ENCODE measurements around the gene EGR4.

Gene EGR4

DNA sequence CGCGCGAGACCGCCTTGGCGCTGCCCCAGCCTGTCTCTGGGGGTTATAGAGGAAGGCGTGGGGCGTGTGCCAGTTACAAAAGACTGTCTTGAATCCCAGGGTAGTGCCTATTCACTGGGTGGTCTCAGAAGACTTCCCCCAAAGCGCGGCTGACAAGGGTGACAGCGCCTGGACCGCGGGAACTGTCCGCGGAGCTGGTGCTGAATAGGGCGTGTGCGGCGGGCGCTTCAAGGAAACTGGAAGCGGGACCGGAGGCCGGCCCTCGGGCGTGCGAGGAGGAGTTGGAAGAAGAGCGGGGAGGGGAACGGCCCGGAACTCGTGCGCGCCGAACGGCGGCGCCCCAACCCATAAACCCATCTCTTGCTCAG lies 2.3 kb downstream of the EGR4 start:
- no peak overlapping the region for H3K4me3 ChIP-seq (ENCODE audit: low read depth, low read length)
- no peak for TF ChIP-seq CTCF (IDR thresholded peaks at IDR 0.05; ENCODE audit: low read depth, low read length)

GRCh38 chr2:73290049-73290839 lies 3.1 kb downstream of the EGR4 start:
- TF ChIP-seq CTCF (IDR thresholded peaks at IDR 0.05; ENCODE audit: low read depth, low read length), result peak; percentile 55
- no peak overlapping the region for H3K4me3 ChIP-seq (ENCODE audit: low read depth, low read length)

- H3K4me3 ChIP-seq (ENCODE audit: low read depth, low read length), result no peak overlapping the region
- TF ChIP-seq CTCF (IDR thresholded peaks at IDR 0.05; ENCODE audit: low read depth, low read length), result no peak
These were observed 4.0 kb downstream of the EGR4 start for GRCh38 chr2:73289304-73289703.

GRCh38 chr2:73286134-73286655 lies 7.2 kb downstream of the EGR4 start:
- TF ChIP-seq CTCF (IDR thresholded peaks at IDR 0.05; ENCODE audit: low read depth, low read length), result no peak
- no peak overlapping the region for H3K4me3 ChIP-seq (ENCODE audit: low read depth, low read length)

- TF ChIP-seq CTCF (IDR thresholded peaks at IDR 0.05; ENCODE audit: low read depth, low read length), result no peak
- H3K4me3 ChIP-seq (ENCODE audit: low read depth, low read length), result no peak overlapping the region
These were observed 8.1 kb downstream of the EGR4 start for GRCh38 chr2:73285159-73285739.

- H3K4me3 ChIP-seq (ENCODE audit: low read depth, low read length), result peak within 1 kb of the TSS; percentile 63
- no peak for TF ChIP-seq CTCF (IDR thresholded peaks at IDR 0.05; ENCODE audit: low read depth, low read length)
These were observed 8.8 kb downstream of the EGR4 start, which contains the start of gene FBXO41 for GRCh38 chr2:73284296-73285158. FBXO41 (minus strand) TSS chr2:73284478; CDS start chr2:73269630, 14,848 bp downstream.

Data from WI38 (cell line).